Esophagus muscularis mucosa (tissue), 4 donors: ENCODE results near the gene DKKL1. TPM values are rescaled to one million over a fixed set of nuclear protein-coding genes. Genes with fewer than 3 reads are reported as not detected.
"Not testable (repeated sequence)": the region's sequence is repeated elsewhere in the genome, so short reads cannot be mapped to it uniquely, and the experiment has no call there.

Source experiments
- DNase-seq: peaks from one replicate; pipeline ENCODE4 v3.0.0-alpha.2; 2017; ENCODE audit errors: extremely low spot score
- H3K27ac ChIP-seq, 4 donors: fragments of 200-600 bp; sonication (generic); replicated peaks in 1 of 4; 1 replicate in 3 of 4; 2 replicates in 1 of 4; pipeline ENCODE4 v1.5.1; 2016 to 2019; ENCODE audit warnings: mild to moderate bottlenecking in 1 of 4
- H3K27me3 ChIP-seq, 4 donors: fragments of 200-600 bp; sonication (generic); one replicate each; pipeline versions ENCODE4 v1.5.1 to v1.6.0; 2016 to 2019
- H3K36me3 ChIP-seq, 4 donors: fragments of 200-600 bp; sonication (generic); one replicate each; pipeline ENCODE4 v1.5.1; 2016 to 2019
- H3K4me1 ChIP-seq, 4 donors: fragments of 200-600 bp; sonication (generic); one replicate each; pipeline ENCODE4 v1.5.1; 2016 to 2019
- H3K4me3 ChIP-seq, 4 donors: fragments of 200-600 bp; sonication (generic); 1 replicate in 2 of 4; 2 replicates in 2 of 4; pipeline ENCODE4 v1.5.1; 2016 to 2019; ENCODE audit warnings: mild to moderate bottlenecking in 4 of 4, moderate library complexity in 1 of 4
- H3K9me3 ChIP-seq, 4 donors: fragments of 200-600 bp; sonication (generic); 1 replicate in 3 of 4; 2 replicates in 1 of 4; pipeline ENCODE4 v1.5.1; 2016 to 2019
- EP300 ChIP-seq: sonication (generic); formaldehyde crosslinking; IDR thresholded peaks from one replicate; pipeline ENCODE4 v1.6.1; 2017; ENCODE audit warnings: antibody characterized with exemption
- POLR2A ChIP-seq: fragments of 450-650 bp; IDR thresholded peaks from one replicate; pipeline ENCODE4 v1.6.1; 2017; ENCODE audit warnings: antibody characterized with exemption, moderate library complexity, mild to moderate bottlenecking, low read depth
- POLR2AphosphoS5 ChIP-seq, 2 donors: sonication (generic); formaldehyde crosslinking; IDR thresholded peaks; one replicate each; pipeline ENCODE4 v1.6.1; 2017; ENCODE audit warnings: antibody characterized with exemption in 2 of 2
- WGBS: methylation state at CpG from one replicate; pipeline ENCODE4 v1.1.5; 2018; 5-methylcytosine and 5-hydroxymethylcytosine counted together
- intact Hi-C: fragments of 100-400 bp; cut with DNase I; formaldehyde crosslinking; loops from one replicate; pipeline ENCODE4 v1.15.1; 2023
- total RNA-seq, 4 donors: library from RNA; depleted of rRNA; stranded (reverse); fragments of >200 nt; gene quantifications; one replicate each; pipeline versions ENCODE4 v1.1.0 to v1.2.1, GENCODE V29; 2016
- TF ChIP-seq, protein P1 (sequence below), 3 experiments: fragments of 200-600 bp in 2 of 3; fragments of 450-650 bp in 1 of 3; sonication (generic) in 2 of 3; IDR thresholded peaks; one replicate each; pipeline ENCODE4 v1.5.1; 2017 to 2019; ENCODE audit warnings: antibody characterized with exemption in 3 of 3, mild to moderate bottlenecking in 2 of 3, moderate library complexity in 1 of 3

Gene DKKL1
- total RNA-seq, 4 donors from 2014 or later = 0.40 to 0.83 (median 0.83) TPM; not detected in 1

DNA sequence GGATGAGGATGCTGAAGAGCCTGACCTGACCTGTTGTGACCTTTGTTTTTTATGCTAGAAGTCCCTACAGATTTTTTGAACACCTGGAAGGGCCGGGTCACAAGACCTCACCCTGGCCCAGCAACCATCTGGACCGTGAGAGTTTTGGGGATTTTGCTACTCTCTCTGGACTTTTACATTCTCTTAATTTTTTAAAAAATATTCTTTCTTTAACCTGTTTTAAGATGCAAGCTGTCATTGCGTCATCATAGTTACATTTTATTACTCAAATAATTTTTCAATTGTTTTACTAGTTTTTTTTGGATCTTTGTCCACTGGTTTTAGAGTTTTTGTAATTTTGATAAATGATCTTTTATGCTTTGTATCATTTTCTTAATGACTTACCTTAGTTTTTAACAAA, 7.5 kb downstream of the DKKL1 start:
- Histone ChIP-seq H3K4me3 (no peak overlapping the region), H3K36me3 (no peaks in the 10 kb centered on the region), H3K27ac (no peak overlapping the region), H3K9me3 (peaks cover 0 to 16% (median 13%) of the 10 kb centered on the region in 4 donors), H3K27me3 (peaks cover 0 to 2% (median 0%) of the 10 kb centered on the region in 4 donors), H3K4me1 (no peaks in the 10 kb centered on the region)
- DNase-seq = no peak
- intact Hi-C loops = no loop called here
- 90% methylated on average over 3 of the region's 3 CpGs for WGBS
- TF ChIP-seq POLR2AphosphoS5 (IDR thresholded peaks at IDR 0.05) (no peak), POLR2A (no peak), EP300 (no peak)
- TF ChIP-seq, protein P1, sequence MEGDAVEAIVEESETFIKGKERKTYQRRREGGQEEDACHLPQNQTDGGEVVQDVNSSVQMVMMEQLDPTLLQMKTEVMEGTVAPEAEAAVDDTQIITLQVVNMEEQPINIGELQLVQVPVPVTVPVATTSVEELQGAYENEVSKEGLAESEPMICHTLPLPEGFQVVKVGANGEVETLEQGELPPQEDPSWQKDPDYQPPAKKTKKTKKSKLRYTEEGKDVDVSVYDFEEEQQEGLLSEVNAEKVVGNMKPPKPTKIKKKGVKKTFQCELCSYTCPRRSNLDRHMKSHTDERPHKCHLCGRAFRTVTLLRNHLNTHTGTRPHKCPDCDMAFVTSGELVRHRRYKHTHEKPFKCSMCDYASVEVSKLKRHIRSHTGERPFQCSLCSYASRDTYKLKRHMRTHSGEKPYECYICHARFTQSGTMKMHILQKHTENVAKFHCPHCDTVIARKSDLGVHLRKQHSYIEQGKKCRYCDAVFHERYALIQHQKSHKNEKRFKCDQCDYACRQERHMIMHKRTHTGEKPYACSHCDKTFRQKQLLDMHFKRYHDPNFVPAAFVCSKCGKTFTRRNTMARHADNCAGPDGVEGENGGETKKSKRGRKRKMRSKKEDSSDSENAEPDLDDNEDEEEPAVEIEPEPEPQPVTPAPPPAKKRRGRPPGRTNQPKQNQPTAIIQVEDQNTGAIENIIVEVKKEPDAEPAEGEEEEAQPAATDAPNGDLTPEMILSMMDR (IDR thresholded peaks at IDR 0.05) = no peak

DNA sequence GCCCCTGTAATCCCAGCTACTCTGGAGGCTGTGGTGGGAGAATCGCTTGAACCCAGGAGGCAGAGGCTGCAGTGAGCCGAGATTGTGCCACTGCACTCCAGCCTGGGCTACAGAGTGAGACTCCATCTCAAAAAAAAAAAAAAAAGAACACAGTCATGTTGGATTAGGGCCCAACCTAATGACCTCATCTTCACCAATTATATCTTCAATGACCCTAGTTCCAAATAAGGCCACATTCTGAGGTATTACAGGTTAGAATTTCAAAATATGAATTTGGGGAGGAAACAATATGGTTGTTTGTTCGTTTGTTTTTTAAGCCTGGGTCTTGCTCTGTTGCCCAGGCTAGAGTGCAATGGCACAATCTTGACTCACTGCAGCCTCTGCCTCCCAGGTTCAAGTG, 9.5 kb downstream of the DKKL1 start:
- intact Hi-C loops, DNase-seq, H3K4me1 ChIP-seq, H3K27ac ChIP-seq, H3K27me3 ChIP-seq, H3K36me3 ChIP-seq, H3K4me3 ChIP-seq: not testable (repeated sequence)
- peaks cover 0 to 16% (median 13%) of the 10 kb centered on the region in 4 donors for H3K9me3 ChIP-seq
- 86% methylated on average over 3 of the region's 3 CpGs for WGBS

GRCh38 chr19:49374665-49375434, 11.2 kb downstream of the DKKL1 start:
- no peak for DNase-seq
- intact Hi-C loops = no loop called here
- peaks cover 0 to 5% (median 0%) of the 10 kb centered on the region in 4 donors for H3K27me3 ChIP-seq
- TF ChIP-seq EP300 (no peak), POLR2AphosphoS5 (IDR thresholded peaks at IDR 0.05) (no peak), POLR2A (no peak)
- TF ChIP-seq, protein P1 (IDR thresholded peaks at IDR 0.05) = no peak
- H3K27ac ChIP-seq = no peak overlapping the region
- no peak overlapping the region for H3K4me3 ChIP-seq
- no peaks in the 10 kb centered on the region for H3K4me1 ChIP-seq
- no peaks in the 10 kb centered on the region for H3K36me3 ChIP-seq
- H3K9me3 ChIP-seq = peaks cover 0 to 3% (median 2%) of the 10 kb centered on the region in 4 donors
- 86% methylated on average over 15 of the region's 16 CpGs for WGBS

GRCh38 chr19:49378512-49378911, 14.8 kb downstream of the DKKL1 start:
- DNase-seq = no peak
- Histone ChIP-seq H3K9me3 (peaks cover 0 to 18% (median 14%) of the 10 kb centered on the region in 4 donors), H3K4me1 (no peaks in the 10 kb centered on the region), H3K4me3 (no peak overlapping the region), H3K36me3 (no peaks in the 10 kb centered on the region), H3K27ac (no peak overlapping the region), H3K27me3 (peaks cover 0 to 13% (median 0%) of the 10 kb centered on the region in 4 donors)
- intact Hi-C loops = no loop called here
- TF ChIP-seq EP300 = no peak
- no peak for TF ChIP-seq POLR2A
- no peak for TF ChIP-seq POLR2AphosphoS5 (IDR thresholded peaks at IDR 0.05)
- TF ChIP-seq, protein P1 (IDR thresholded peaks at IDR 0.05) = no peak
- 81% methylated on average over 3 of the region's 3 CpGs for WGBS

DNA sequence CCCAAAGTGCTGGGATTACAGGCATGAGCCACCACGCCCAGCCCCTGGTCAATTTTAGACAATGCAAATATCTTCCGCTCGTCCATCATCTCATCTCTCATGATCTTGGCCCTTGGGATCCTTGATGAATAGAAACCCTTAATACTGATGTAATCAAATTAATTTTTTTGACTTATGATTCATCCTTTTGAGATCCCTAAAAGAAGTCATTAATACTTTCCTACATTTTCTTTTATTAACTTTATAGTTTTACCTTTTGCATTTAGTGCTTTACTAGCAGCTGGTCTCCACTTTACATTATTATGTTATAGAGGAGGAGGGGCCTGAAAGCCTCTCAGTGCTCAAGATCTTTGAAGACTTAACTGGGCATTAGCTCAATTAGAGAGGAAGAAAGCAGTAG, 16.7 kb downstream of the DKKL1 start:
- Histone ChIP-seq H3K27ac (no peak overlapping the region), H3K36me3 (no peaks in the 10 kb centered on the region), H3K27me3 (peaks cover 0 to 13% (median 0%) of the 10 kb centered on the region in 4 donors), H3K4me1 (no peaks in the 10 kb centered on the region), H3K4me3 (no peak overlapping the region), H3K9me3 (peaks cover 0 to 18% (median 14%) of the 10 kb centered on the region in 4 donors)
- no peak for DNase-seq
- intact Hi-C loops = no loop called here
- TF ChIP-seq POLR2AphosphoS5 (IDR thresholded peaks at IDR 0.05) (no peak), EP300 (no peak), POLR2A (no peak)
- TF ChIP-seq, protein P1 (IDR thresholded peaks at IDR 0.05) = no peak
- WGBS = 95% methylated on average over 3 of the region's 3 CpGs
